Naive thymus-derived CD4-positive, alpha-beta T cell (primary cell): ENCODE results near the gene KANSL3. TPM values are rescaled to one million over a fixed set of nuclear protein-coding genes. Genes with fewer than 3 reads are reported as not detected.

ENCODE experiments used
- ATAC-seq: fragments of 150-1000 bp; cut with Tn5 transposase; 2 replicates; pipeline ENCODE4 v1.10.0; 2021; ENCODE audit warnings: mild to moderate bottlenecking, moderate library complexity
- CTCF ChIA-PET: fragments of 350-600 bp; sonication (Branson Sonifier 250); formaldehyde crosslinking; loops from one replicate; lab custom pipeline; 2021; ENCODE audit warnings: antibody characterized with exemption; lab: Charles Lee
- POLR2A ChIA-PET: fragments of 350-600 bp; sonication (Branson Sonifier 250); formaldehyde crosslinking; loops from one replicate; lab custom pipeline; 2021; ENCODE audit warnings: antibody characterized with exemption, inconsistent platforms; lab: Charles Lee
- DNase-seq, 9 donors: peaks; one replicate each; pipeline versions ENCODE4 v3.0.0 to v3.0.0-alpha.2; 2020 to 2022; ENCODE audit warnings: mixed read lengths in 1 of 9
- H3K27ac ChIP-seq: one replicate; pipeline ENCODE4 v1.7.0; 2013; ENCODE audit warnings: mild to moderate bottlenecking, low read depth, low read length, moderate library complexity
- H3K27me3 ChIP-seq, 2 donors: one replicate each; pipeline ENCODE4 v1.7.0; 2013; ENCODE audit warnings: low read length in 2 of 2, mild to moderate bottlenecking in 2 of 2, moderate library complexity in 2 of 2; ENCODE audit not compliant: control insufficient read depth in 2 of 2, insufficient read depth in 2 of 2
- H3K36me3 ChIP-seq, 3 experiments: 1 replicate in 2 of 3; 2 replicates in 1 of 3; pipeline ENCODE4 v1.7.0; 2013; ENCODE audit warnings: low read length in 3 of 3, mild to moderate bottlenecking in 3 of 3, moderate library complexity in 1 of 3; ENCODE audit not compliant: insufficient read depth in 3 of 3, control insufficient read depth in 2 of 3
- H3K4me1 ChIP-seq, 2 donors: one replicate each; pipeline ENCODE4 v1.7.0; 2013; ENCODE audit warnings: low read length in 2 of 2, mild to moderate bottlenecking in 2 of 2, moderate library complexity in 1 of 2; ENCODE audit not compliant: control insufficient read depth in 2 of 2, insufficient read depth in 2 of 2
- H3K4me3 ChIP-seq: 2 replicates; pipeline ENCODE4 v1.7.0; 2013; ENCODE audit warnings: mild to moderate bottlenecking, low read length
- H3K9me3 ChIP-seq, 3 experiments: 1 replicate in 2 of 3; 2 replicates in 1 of 3; pipeline ENCODE4 v1.7.0; 2013; ENCODE audit warnings: low read length in 3 of 3; ENCODE audit not compliant: control insufficient read depth in 2 of 3
- H3K27ac Mint-ChIP-seq, 9 donors: one replicate each; pipeline ENCODE4 v1.8.0; 2020 to 2022; ENCODE audit warnings: mixed read lengths in 9 of 9, mild to moderate bottlenecking in 8 of 9, moderate library complexity in 5 of 9, inconsistent platforms in 2 of 9
- H3K27me3 Mint-ChIP-seq, 5 donors: one replicate each; pipeline ENCODE4 v1.8.0; 2021 to 2022; ENCODE audit warnings: mixed read lengths in 5 of 5, mild to moderate bottlenecking in 1 of 5
- H3K36me3 Mint-ChIP-seq, 5 donors: one replicate each; pipeline ENCODE4 v1.8.0; 2020 to 2022; ENCODE audit warnings: mixed read lengths in 5 of 5, mild to moderate bottlenecking in 3 of 5, inconsistent platforms in 1 of 5
- H3K4me1 Mint-ChIP-seq, 7 donors: one replicate each; pipeline ENCODE4 v1.8.0; 2020 to 2022; ENCODE audit warnings: mixed read lengths in 7 of 7, mild to moderate bottlenecking in 3 of 7, inconsistent platforms in 1 of 7
- H3K4me3 Mint-ChIP-seq, 10 donors: one replicate each; pipeline ENCODE4 v1.8.0; 2020 to 2022; ENCODE audit warnings: mild to moderate bottlenecking in 10 of 10, mixed read lengths in 10 of 10, moderate library complexity in 6 of 10, inconsistent platforms in 2 of 10
- H3K9me3 Mint-ChIP-seq, 11 donors: one replicate each; pipeline ENCODE4 v1.8.0; 2020 to 2022; ENCODE audit warnings: mixed read lengths in 11 of 11, mild to moderate bottlenecking in 4 of 11, inconsistent platforms in 1 of 11, moderate library complexity in 1 of 11
- intact Hi-C, 2 donors: fragments of 100-400 bp; cut with micrococcal nuclease; formaldehyde crosslinking; loops; one replicate each; pipeline ENCODE4 v1.15.1; 2023
- polyA plus RNA-seq, 2 donors: library from polyadenylated mRNA; unstranded; fragments of 300-500 nt; fragmentation: Illumina TruSeq; gene quantifications; one replicate each; pipeline ENCODE4 v1.2.3, GENCODE V29; 2021
- total RNA-seq, 6 experiments: library from RNA in 5 of 6; stranded (reverse) in 5 of 6; gene quantifications; 1 replicate in 5 of 6; 2 replicates in 1 of 6; pipeline ENCODE4 v1.2.3 and lab custom pipeline; 2021 to 2026

KANSL3 gene
- total and polyA plus RNA-seq, 7 experiments from 2014 or later = 13.5 to 65.0 (median 55.1) TPM

DNA sequence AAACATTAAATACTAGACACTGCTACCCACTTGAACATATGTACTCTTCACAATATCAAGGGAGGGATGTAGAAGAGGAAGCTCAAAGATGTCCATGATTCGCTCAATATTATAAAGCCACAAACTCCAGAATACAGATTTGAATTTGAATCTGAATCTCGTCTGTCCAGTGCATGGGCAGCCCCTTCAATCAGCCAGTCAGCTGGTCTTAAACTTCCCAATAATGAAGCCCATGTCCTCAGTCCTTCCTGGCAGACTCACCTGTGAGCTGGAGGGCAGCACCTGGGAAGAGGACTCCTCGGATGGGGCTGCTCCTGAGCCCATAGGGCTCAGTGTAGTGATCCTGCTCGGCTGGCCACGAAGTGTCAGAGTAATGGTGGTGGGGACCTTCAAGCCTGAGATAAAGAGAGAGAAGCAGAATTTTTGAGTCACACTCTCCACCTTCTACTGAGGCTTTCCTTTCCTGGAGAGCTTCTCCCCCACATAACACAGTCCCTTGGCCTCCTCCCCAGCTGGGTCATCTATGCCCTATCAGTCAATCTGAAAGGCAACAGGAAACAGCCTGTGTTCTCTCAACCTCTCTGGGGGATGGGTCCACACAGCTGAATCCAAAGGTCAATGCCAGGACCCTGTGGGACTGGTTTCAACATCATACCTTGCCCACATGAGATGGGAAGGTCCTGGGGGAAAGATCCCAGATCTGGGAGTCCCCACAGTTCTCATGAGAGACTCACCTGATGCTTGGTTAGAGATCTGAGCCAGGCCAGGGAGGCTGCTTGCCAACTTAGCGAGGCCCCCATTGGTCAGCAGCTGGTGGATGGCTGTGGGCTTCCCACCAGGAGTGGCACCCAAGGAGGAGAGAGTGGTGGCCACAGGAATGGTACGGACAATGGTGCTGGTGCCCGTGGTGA, 36.5 kb downstream of the KANSL3 start:
- ATAC-seq = no peak

DNA sequence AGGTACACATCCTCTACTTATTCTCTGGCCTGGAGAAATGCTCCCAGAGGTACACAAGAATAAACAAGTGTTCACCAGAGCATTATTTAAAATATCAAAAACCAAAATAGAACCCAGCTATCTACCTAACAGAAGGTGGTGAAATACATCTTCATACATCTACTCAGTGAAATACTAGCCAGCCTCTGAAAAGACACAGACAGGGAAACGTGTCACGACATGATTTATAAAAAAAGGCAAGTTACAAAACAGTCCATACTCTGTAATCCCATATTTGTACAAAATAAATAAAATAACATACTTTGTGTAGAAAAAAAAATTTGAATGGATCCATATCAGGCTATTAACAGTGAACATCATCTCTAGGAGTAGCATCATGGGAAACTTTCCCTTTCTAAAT, 38.2 kb downstream of the KANSL3 start:
- no peak for ATAC-seq
- ChIA-PET POLR2A (no interaction called here), CTCF (interaction anchor here (0.5 to 1.2 kb wide), 3 partner anchors 29 to 411 kb away, joined by 3 to 5 read pairs (median 3); no protein-coding TSS in a partner anchor)
- no peaks in the 10 kb centered on the region for H3K27me3 Mint-ChIP-seq
- no peak overlapping the region for H3K27ac Mint-ChIP-seq
- Histone ChIP-seq H3K36me3 (peaks cover 13 to 82% (median 30%) of the 10 kb centered on the region in 3 experiments), H3K4me1 (peaks cover 6 to 10% of the 10 kb centered on the region in 2 donors), H3K9me3 (no peaks in the 10 kb centered on the region), H3K4me3 (no peak overlapping the region), H3K27ac (no peak overlapping the region), H3K27me3 (no peaks in the 10 kb centered on the region)
- intact Hi-C loops = loop anchor here in 1 of 2 donors (5.0 to 10.0 kb wide), 2 partner anchors 162 to 205 kb away; partner anchors contain the start of gene CNNM4
- no peaks in the 10 kb centered on the region for H3K9me3 Mint-ChIP-seq
- H3K4me3 Mint-ChIP-seq = no peak overlapping the region
- peaks cover 7 to 48% (median 10%) of the 10 kb centered on the region in 7 donors for H3K4me1 Mint-ChIP-seq
- no peak for DNase-seq
- peaks cover 10 to 47% (median 22%) of the 10 kb centered on the region in 5 donors for H3K36me3 Mint-ChIP-seq

More for the DNA sequence above, 36.5 kb downstream of the KANSL3 start:
- H3K36me3 Mint-ChIP-seq = peaks cover 18 to 60% (median 32%) of the 10 kb centered on the region in 5 donors
- H3K4me3 ChIP-seq = no peak overlapping the region
- CTCF ChIA-PET = interaction anchor here (0.6 to 1.1 kb wide), 4 partner anchors 10 to 336 kb away, joined by 3 to 4 read pairs (median 3); no protein-coding TSS in a partner anchor
- no peaks in the 10 kb centered on the region for H3K27me3 Mint-ChIP-seq
- POLR2A ChIA-PET = no interaction called here
- H3K4me1 Mint-ChIP-seq = peaks cover 0 to 37% (median 0%) of the 10 kb centered on the region in 7 donors
- no peak for DNase-seq
- peak overlapping the region in 1 of 10 donors; percentile 17 for H3K4me3 Mint-ChIP-seq
- H3K9me3 Mint-ChIP-seq = no peaks in the 10 kb centered on the region
- intact Hi-C loops = loop anchor here in 1 of 2 donors (5.0 to 10.0 kb wide), 2 partner anchors 161 to 203 kb away; partner anchors contain the start of gene CNNM4
- peak overlapping the region in 3 of 9 donors; percentile 32 to 72 (median 36) for H3K27ac Mint-ChIP-seq
- H3K4me1 ChIP-seq = no peaks in the 10 kb centered on the region
- no peak overlapping the region for H3K27ac ChIP-seq
- no peaks in the 10 kb centered on the region for H3K9me3 ChIP-seq
- H3K27me3 ChIP-seq = no peaks in the 10 kb centered on the region
- H3K36me3 ChIP-seq = peaks cover 24 to 82% (median 31%) of the 10 kb centered on the region in 3 experiments

DNA sequence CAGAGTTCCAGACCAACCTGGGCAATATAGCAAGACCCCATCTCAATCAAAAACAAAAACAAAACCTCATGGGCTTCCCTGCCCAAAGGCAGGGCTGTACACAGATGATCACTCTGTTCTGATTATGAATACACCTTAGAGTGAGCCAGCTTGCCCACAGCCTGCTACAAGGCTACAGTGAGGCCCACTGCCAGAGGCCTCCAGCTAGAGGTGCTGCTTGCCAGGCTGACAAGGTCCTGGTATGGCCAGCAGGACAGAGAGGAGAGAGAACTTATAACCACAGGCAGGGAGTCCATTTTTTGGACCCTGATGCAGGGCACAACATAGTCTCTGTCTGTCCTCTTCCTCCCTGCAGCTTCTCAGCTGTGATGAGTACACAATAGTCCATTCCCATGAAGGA, 41.5 kb downstream of the KANSL3 start:
- Histone ChIP-seq H3K9me3 (no peaks in the 10 kb centered on the region), H3K36me3 (peaks cover 18 to 71% (median 22%) of the 10 kb centered on the region in 3 experiments), H3K4me1 (peaks cover 20 to 32% of the 10 kb centered on the region in 2 donors), H3K27me3 (no peaks in the 10 kb centered on the region), H3K27ac (no peak overlapping the region), H3K4me3 (no peak overlapping the region)
- ChIA-PET POLR2A (no interaction called here), CTCF (no interaction called here)
- intact Hi-C loops = no loop called here
- H3K27ac Mint-ChIP-seq = peak overlapping the region in 3 of 9 donors; percentile 36 to 60 (median 42)
- ATAC-seq (no peak), DNase-seq (no peak)
- H3K36me3 Mint-ChIP-seq = peaks cover 18 to 65% (median 29%) of the 10 kb centered on the region in 5 donors
- no peaks in the 10 kb centered on the region for H3K9me3 Mint-ChIP-seq
- H3K27me3 Mint-ChIP-seq = no peaks in the 10 kb centered on the region
- peaks cover 22 to 69% (median 31%) of the 10 kb centered on the region in 7 donors for H3K4me1 Mint-ChIP-seq
- no peak overlapping the region for H3K4me3 Mint-ChIP-seq

DNA sequence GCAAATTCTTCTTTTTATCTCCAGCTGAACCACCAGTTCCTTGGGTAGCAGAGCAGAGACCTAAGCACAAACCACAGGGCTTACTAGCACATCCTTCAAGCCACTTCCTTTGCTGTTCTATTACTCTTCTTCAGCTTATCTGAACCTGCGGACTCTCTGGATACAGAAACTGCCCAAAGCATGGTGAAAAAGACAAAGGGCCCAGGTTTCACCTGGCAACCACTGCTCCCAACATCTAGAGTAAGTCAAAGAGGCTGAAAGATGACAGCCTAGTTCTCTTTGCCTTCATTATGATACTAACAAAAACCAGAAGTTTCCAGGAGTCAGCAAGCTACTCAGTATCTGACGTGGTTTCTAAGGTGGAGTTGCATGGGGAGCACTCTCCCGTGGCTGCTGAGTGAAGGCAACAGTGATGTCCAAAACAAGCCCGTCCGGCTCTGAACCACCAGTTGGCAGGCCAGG, 43.4 kb downstream of the KANSL3 start:
- Mint-ChIP-seq H3K27me3 (no peaks in the 10 kb centered on the region), H3K4me3 (peak overlapping the region in 9 of 10 donors; percentile 2 to 80 (median 48)), H3K4me1 (peaks cover 22 to 63% (median 31%) of the 10 kb centered on the region in 7 donors), H3K36me3 (peaks cover 16 to 61% (median 24%) of the 10 kb centered on the region in 5 donors), H3K9me3 (no peaks in the 10 kb centered on the region), H3K27ac (peak overlapping the region; percentile 58 to 92 (median 78))
- peaks cover 12 to 58% (median 18%) of the 10 kb centered on the region in 3 experiments for H3K36me3 ChIP-seq
- H3K4me1 ChIP-seq = peaks cover 20 to 32% of the 10 kb centered on the region in 2 donors
- peak in 7 of 9 donors; percentile 19 to 52 (median 41) for DNase-seq
- H3K27ac ChIP-seq = peak overlapping the region; percentile 19
- CTCF ChIA-PET = interaction anchor here (1.3 kb wide), 1 partner anchor 43 kb away, joined by 4 read pairs; no protein-coding TSS in a partner anchor
- ATAC-seq = peak; percentile 84
- H3K4me3 ChIP-seq = no peak overlapping the region
- intact Hi-C loops = loop anchor here (1.0 to 5.0 kb wide), 3 partner anchors 14 to 43 kb away; partner anchors contain the start of gene KANSL3 (in 1 of the 2)
- H3K9me3 ChIP-seq = no peaks in the 10 kb centered on the region
- H3K27me3 ChIP-seq = no peaks in the 10 kb centered on the region
- POLR2A ChIA-PET = interaction anchor here (0.7 to 0.9 kb wide), 3 partner anchors 10 to 448 kb away, joined by 3 to 4 read pairs (median 3); partner anchors contain the start of gene STARD7

DNA sequence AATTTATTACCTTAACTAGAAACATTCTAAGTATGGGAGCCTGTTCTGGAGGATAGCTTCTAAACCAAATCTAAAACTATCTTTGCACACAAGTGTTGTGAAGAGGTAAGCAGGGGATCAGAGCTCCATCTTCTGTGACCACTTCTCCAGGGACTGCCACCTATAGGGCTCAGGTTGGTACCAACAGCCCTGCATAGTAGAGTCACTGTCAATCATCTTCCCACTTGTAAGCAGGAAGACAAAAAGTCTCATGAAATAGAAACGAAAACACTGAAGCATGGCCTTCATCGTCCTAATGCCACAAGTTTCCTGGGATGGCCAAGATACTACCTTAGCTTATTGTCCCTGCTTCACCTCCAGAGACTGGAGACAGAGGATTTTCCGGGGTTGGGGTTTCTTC, 43.8 kb downstream of the KANSL3 start:
- Mint-ChIP-seq H3K9me3 (no peaks in the 10 kb centered on the region), H3K27ac (peak overlapping the region; percentile 58 to 92 (median 78)), H3K27me3 (no peaks in the 10 kb centered on the region), H3K4me1 (peaks cover 22 to 65% (median 35%) of the 10 kb centered on the region in 7 donors), H3K36me3 (peaks cover 16 to 64% (median 27%) of the 10 kb centered on the region in 5 donors), H3K4me3 (peak overlapping the region in 9 of 10 donors; percentile 2 to 80 (median 48))
- POLR2A ChIA-PET = interaction anchor here (0.7 to 0.9 kb wide), 2 partner anchors 10 to 386 kb away, joined by 3 read pairs; partner anchors contain the start of gene STARD7
- peaks cover 8 to 58% (median 13%) of the 10 kb centered on the region in 3 experiments for H3K36me3 ChIP-seq
- CTCF ChIA-PET = interaction anchor here (1.3 kb wide), 1 partner anchor 43 kb away, joined by 4 read pairs; no protein-coding TSS in a partner anchor
- ATAC-seq = peak; percentile 44
- intact Hi-C loops = loop anchor here (1.0 to 5.0 kb wide), 3 partner anchors 13 to 43 kb away; partner anchors contain the start of gene KANSL3 (in 1 of the 2)
- no peaks in the 10 kb centered on the region for H3K9me3 ChIP-seq
- peaks cover 20 to 32% of the 10 kb centered on the region in 2 donors for H3K4me1 ChIP-seq
- H3K27ac ChIP-seq = peak overlapping the region; percentile 19
- no peak for DNase-seq
- H3K4me3 ChIP-seq = no peak overlapping the region
- H3K27me3 ChIP-seq = no peaks in the 10 kb centered on the region

DNA sequence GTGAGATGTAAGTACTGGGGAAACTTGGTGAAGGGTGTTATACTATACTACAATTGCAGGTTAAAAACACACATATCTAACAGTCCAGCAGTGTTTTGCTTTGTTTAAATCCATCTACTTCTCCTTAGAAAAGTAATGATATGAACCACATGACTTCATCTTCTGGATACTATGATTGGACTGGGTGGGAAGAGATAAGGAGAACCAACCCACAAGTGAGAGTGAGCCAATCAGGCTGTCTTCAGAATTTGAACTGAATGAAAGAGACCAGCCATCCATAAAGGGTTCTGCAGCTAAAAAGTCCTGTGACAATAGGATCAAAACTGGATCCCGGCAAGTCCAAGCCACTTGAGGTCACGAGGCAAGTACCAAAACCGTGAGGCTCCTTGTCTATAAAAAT, 46.6 kb downstream of the KANSL3 start:
- POLR2A ChIA-PET = interaction anchor here (0.9 kb wide), 1 partner anchor 9 kb away, joined by 3 read pairs; no protein-coding TSS in a partner anchor
- Histone ChIP-seq H3K4me3 (no peak overlapping the region), H3K4me1 (peaks cover 20 to 32% of the 10 kb centered on the region in 2 donors), H3K36me3 (peaks cover 0 to 35% (median 10%) of the 10 kb centered on the region in 3 experiments), H3K9me3 (no peaks in the 10 kb centered on the region), H3K27ac (no peak overlapping the region), H3K27me3 (no peaks in the 10 kb centered on the region)
- CTCF ChIA-PET = no interaction called here
- intact Hi-C loops = loop anchor here in 1 of 2 donors (5.0 kb wide), 1 partner anchor 46 kb away; the partner anchor contains the start of gene KANSL3
- no peak for DNase-seq
- H3K9me3 Mint-ChIP-seq = no peaks in the 10 kb centered on the region
- peaks cover 11 to 63% (median 34%) of the 10 kb centered on the region in 5 donors for H3K36me3 Mint-ChIP-seq
- no peak for ATAC-seq
- no peaks in the 10 kb centered on the region for H3K27me3 Mint-ChIP-seq
- H3K27ac Mint-ChIP-seq = peak overlapping the region in 1 of 9 donors; percentile 44
- peaks cover 22 to 60% (median 47%) of the 10 kb centered on the region in 7 donors for H3K4me1 Mint-ChIP-seq
- H3K4me3 Mint-ChIP-seq = no peak overlapping the region
